OCI-LY3 (cell line): ENCODE measurements around the gene PRR14.

ENCODE experiments used
- CTCF ChIP-seq: fragments of 200-600, 300-600 bp; sonication (generic); IDR thresholded peaks from 2 replicates; pipeline ENCODE4 v1.5.1; 2014; ENCODE audit warnings: antibody characterized with exemption, low read length, low read depth
- EZH2phosphoT487 ChIP-seq: fragments of 200-600 bp; shearing (Covaris generic); IDR thresholded peaks from 2 replicates; pipeline ENCODE4 v1.6.1; 2018; ENCODE audit warnings: antibody characterized with exemption, mixed run types, low read depth

GRCh38 chr16:30703971-30704370, 53.2 kb downstream of the PRR14 start:
- no peak for TF ChIP-seq CTCF
- no peak for TF ChIP-seq EZH2phosphoT487
